ENCODE results near the gene NOS1AP.

Gene NOS1AP

DNA sequence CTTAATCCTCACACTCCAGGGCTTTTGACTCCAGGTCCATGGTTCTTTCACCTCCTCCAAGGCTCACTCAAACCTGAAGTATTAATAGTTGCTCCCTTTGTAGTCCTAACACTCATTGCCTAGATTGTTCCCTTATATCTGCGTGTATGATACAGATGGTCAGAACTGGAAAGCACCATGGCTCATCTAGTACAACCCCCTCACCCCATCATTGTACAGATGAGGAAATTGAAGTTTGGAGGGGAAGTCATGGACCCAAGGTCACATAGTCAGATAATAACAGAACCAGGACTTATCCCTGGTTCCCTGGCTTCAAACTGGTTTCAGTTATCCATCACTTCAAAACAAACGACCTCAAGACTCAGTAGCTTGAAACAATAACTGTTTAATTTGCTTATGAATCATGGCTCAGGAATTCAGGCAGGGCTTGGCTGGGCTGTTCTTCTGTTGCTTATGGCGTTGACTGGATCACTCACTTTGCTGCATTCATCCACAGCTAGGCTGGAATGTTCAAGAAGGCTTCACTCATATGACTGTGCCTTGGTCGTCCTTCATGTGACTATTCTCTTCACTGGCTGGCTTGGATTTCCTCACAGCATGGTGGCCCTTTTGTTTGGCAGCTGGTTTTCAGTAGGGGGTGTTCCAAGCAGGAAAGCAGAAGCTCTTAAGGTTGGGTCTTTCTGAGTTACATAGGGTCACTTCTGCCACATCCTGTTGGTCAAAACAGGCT lies 5.0 kb downstream of the NOS1AP start:
- no peak overlapping the region for H3K27ac ChIP-seq (ENCODE audit: low read length)
- no peak overlapping the region for H3K9ac ChIP-seq (ENCODE audit: low read length)
- no peaks in the 10 kb centered on the region for H3K9me2 ChIP-seq (replicated peaks; ENCODE audit: insufficient read depth, low read length)
- 0 out of 2 replicates have a peak, but pooled peaks cover 2% of the 10 kb centered on the region for H4K20me1 ChIP-seq (ENCODE audit: insufficient read depth, low read length)
- H3K36me3 ChIP-seq (replicated peaks; ENCODE audit: insufficient read depth, low read length): no peaks in the 10 kb centered on the region
- no peak for DNase-seq
- no peaks in the 10 kb centered on the region for H3K27me3 ChIP-seq (replicated peaks; ENCODE audit: insufficient read depth, low read length)
- H2AFZ ChIP-seq (ENCODE audit: low read length): no peak overlapping the region
- no peak overlapping the region for H3K4me3 ChIP-seq (ENCODE audit: low read length)
- H3F3A ChIP-seq (ENCODE audit: insufficient read depth, low read length): 0 out of 2 replicates have a peak, but pooled peaks cover 3% of the 10 kb centered on the region
- no peak for TF ChIP-seq EZH2 (optimal IDR thresholded peaks at IDR 0.05; ENCODE audit: low read depth, low read length)
- H3K4me1 ChIP-seq (ENCODE audit: low read length): peaks cover 8% of the 10 kb centered on the region; the same call in 1 of the 2 replicates
- H3K9me3 ChIP-seq (replicated peaks; ENCODE audit: insufficient read depth, low read length): no peaks in the 10 kb centered on the region
- H3K4me2 ChIP-seq (ENCODE audit: low read depth, low read length): no peak overlapping the region
- H3K79me2 ChIP-seq (ENCODE audit: low read length): peaks cover 38% of the 10 kb centered on the region

DNA sequence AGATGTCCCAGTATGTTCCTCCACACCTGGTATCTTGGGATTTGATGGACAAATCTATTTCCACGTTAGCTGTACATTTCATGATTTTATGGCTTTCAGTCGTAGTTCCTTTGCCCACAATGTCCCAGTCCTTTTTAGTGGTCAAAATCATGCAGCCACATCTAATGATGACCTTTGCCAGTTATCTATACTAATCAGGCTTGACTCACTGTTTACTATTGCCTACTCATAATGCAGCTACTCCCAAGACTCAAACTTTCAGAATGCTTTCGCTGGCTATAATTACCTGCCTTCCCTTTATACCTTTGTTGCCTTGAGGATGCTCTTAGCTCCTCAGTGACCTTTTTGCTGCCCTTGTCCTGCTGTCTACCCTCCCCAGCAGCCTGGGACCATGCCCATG lies 6.4 kb downstream of the NOS1AP start:
- H3F3A ChIP-seq (ENCODE audit: insufficient read depth, low read length): no peaks in the 10 kb centered on the region

DNA sequence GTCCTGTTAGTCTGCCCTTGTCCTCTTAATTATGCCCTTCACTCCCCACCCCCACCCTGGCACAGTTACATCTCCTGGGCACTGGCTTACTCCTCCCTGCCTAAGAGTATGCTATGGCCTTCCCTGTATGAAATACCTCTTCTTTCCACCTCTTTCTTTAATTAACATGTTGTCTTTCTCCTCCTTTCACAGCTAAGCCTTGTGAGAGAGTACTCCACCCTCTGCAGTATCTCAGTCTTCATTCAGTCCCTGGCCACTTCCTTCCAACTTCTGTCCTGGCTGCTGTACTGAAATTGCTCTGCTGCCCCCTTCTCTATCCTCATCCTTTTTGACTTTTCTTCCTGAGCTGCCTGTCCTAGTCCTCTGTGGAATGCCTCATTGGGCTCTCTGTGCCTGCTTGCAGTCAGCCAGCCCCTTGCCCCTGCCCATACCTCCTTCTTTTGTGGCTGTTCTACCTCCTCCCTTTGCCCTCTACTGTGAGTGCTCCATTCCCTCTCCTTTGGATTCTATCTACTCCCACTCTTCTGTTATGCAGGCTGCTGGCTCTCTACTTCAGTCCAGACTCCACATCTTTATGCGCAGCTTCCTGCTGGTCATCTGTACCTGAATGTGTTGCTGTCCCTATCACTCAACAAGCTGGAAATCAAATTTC lies 8.3 kb downstream of the NOS1AP start:
- DNase-seq: no peak
- H3K4me2 ChIP-seq (ENCODE audit: low read depth, low read length): no peak overlapping the region

More for the DNA sequence above, 6.4 kb downstream of the NOS1AP start:
- H3K4me1 ChIP-seq (ENCODE audit: low read length): peaks cover 4% of the 10 kb centered on the region; the same call in 1 of the 2 replicates
- H3K4me3 ChIP-seq (ENCODE audit: low read length): no peak overlapping the region
- H3K9ac ChIP-seq (ENCODE audit: low read length): no peak overlapping the region
- peaks cover 29% of the 10 kb centered on the region for H3K79me2 ChIP-seq (ENCODE audit: low read length)
- 0 out of 2 replicates have a peak, but pooled peaks cover 2% of the 10 kb centered on the region for H4K20me1 ChIP-seq (ENCODE audit: insufficient read depth, low read length)
- H3K9me2 ChIP-seq (replicated peaks; ENCODE audit: insufficient read depth, low read length): no peaks in the 10 kb centered on the region
- no peak overlapping the region for H3K27ac ChIP-seq (ENCODE audit: low read length)
- H3K9me3 ChIP-seq (replicated peaks; ENCODE audit: insufficient read depth, low read length): no peaks in the 10 kb centered on the region
- TF ChIP-seq EZH2 (optimal IDR thresholded peaks at IDR 0.05; ENCODE audit: low read depth, low read length): no peak
- no peak for TF ChIP-seq EZH2phosphoT487 (IDR thresholded peaks at IDR 0.05; ENCODE audit: low read length)
- TF ChIP-seq, protein P1, sequence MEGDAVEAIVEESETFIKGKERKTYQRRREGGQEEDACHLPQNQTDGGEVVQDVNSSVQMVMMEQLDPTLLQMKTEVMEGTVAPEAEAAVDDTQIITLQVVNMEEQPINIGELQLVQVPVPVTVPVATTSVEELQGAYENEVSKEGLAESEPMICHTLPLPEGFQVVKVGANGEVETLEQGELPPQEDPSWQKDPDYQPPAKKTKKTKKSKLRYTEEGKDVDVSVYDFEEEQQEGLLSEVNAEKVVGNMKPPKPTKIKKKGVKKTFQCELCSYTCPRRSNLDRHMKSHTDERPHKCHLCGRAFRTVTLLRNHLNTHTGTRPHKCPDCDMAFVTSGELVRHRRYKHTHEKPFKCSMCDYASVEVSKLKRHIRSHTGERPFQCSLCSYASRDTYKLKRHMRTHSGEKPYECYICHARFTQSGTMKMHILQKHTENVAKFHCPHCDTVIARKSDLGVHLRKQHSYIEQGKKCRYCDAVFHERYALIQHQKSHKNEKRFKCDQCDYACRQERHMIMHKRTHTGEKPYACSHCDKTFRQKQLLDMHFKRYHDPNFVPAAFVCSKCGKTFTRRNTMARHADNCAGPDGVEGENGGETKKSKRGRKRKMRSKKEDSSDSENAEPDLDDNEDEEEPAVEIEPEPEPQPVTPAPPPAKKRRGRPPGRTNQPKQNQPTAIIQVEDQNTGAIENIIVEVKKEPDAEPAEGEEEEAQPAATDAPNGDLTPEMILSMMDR (IDR thresholded peaks at IDR 0.05; ENCODE audit: low read length): no peak
- H3K27me3 ChIP-seq (replicated peaks; ENCODE audit: insufficient read depth, low read length): no peaks in the 10 kb centered on the region
- H3K36me3 ChIP-seq (replicated peaks; ENCODE audit: insufficient read depth, low read length): no peaks in the 10 kb centered on the region
- no peak overlapping the region for H2AFZ ChIP-seq (ENCODE audit: low read length)
- H3K4me2 ChIP-seq (ENCODE audit: low read depth, low read length): no peak overlapping the region
- DNase-seq: no peak

More for the DNA sequence above, 8.3 kb downstream of the NOS1AP start:
- H3K27ac ChIP-seq (ENCODE audit: low read length): no peak overlapping the region
- no peaks in the 10 kb centered on the region for H3K27me3 ChIP-seq (replicated peaks; ENCODE audit: insufficient read depth, low read length)
- H3F3A ChIP-seq (ENCODE audit: insufficient read depth, low read length): no peaks in the 10 kb centered on the region
- H3K4me1 ChIP-seq (ENCODE audit: low read length): no peaks in the 10 kb centered on the region
- H3K4me3 ChIP-seq (ENCODE audit: low read length): no peak overlapping the region
- no peak overlapping the region for H2AFZ ChIP-seq (ENCODE audit: low read length)
- H3K36me3 ChIP-seq (replicated peaks; ENCODE audit: insufficient read depth, low read length): no peaks in the 10 kb centered on the region
- no peak overlapping the region for H3K9ac ChIP-seq (ENCODE audit: low read length)
- H3K9me2 ChIP-seq (replicated peaks; ENCODE audit: insufficient read depth, low read length): no peaks in the 10 kb centered on the region
- no peaks in the 10 kb centered on the region for H4K20me1 ChIP-seq (ENCODE audit: insufficient read depth, low read length)
- peaks cover 14% of the 10 kb centered on the region; the same call in 1 of the 2 replicates for H3K79me2 ChIP-seq (ENCODE audit: low read length)
- TF ChIP-seq, protein P1 (IDR thresholded peaks at IDR 0.05; ENCODE audit: low read length): no peak
- TF ChIP-seq EZH2 (optimal IDR thresholded peaks at IDR 0.05; ENCODE audit: low read depth, low read length) (no peak), EZH2phosphoT487 (IDR thresholded peaks at IDR 0.05; ENCODE audit: low read length) (no peak)
- no peaks in the 10 kb centered on the region for H3K9me3 ChIP-seq (replicated peaks; ENCODE audit: insufficient read depth, low read length)
